NCI-H187 (cell line): Measurements from ENCODE around the gene P4HA1.

Experiments
- DNase-seq, 2 experiments: peaks; one replicate each; lab custom pipeline; 2025; lab: John Stamatoyannopoulos, UW

P4HA1 gene

DNA sequence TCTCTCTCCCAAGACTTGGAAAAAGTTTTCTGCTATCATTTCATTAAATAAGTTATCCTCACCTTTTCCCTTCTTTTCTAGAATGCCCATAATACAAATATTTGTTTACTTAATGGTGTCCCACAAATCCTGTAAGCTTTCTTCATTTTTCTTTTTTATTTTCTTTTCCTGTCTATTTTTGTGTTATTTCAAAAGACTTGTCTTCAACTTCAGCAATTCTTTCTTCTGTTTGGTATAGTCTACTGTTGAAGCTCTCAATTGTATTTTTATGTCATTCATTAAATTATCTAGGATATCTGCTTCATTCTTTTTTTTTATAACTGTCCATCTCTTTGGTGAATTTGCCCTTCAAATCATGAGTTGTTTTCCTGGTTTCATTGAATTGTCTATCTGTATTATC lies 117.0 kb downstream of the P4HA1 start:
- no peak for DNase-seq

DNA sequence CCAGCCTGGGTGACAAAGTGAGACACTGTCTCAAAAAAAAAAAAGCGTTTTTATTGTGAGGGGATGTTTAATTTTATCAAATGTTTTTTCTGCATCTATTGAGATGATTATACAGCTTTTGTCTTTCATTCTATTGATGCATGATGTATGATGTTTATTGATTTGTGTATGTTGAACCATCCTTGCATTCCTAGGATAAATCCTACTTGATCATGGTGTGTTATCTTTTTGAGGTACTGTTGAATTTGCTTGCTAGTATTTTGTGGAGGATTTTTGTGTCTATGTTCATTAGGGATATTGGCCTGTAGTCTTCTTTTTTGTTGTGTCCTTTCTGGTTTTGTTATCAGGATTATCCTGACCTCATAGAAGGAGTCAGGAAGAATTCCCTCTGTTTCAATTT lies 119.8 kb downstream of the P4HA1 start:
- no peak for DNase-seq
